ENCODE data around the gene GET4.

The GET4 gene

DNA sequence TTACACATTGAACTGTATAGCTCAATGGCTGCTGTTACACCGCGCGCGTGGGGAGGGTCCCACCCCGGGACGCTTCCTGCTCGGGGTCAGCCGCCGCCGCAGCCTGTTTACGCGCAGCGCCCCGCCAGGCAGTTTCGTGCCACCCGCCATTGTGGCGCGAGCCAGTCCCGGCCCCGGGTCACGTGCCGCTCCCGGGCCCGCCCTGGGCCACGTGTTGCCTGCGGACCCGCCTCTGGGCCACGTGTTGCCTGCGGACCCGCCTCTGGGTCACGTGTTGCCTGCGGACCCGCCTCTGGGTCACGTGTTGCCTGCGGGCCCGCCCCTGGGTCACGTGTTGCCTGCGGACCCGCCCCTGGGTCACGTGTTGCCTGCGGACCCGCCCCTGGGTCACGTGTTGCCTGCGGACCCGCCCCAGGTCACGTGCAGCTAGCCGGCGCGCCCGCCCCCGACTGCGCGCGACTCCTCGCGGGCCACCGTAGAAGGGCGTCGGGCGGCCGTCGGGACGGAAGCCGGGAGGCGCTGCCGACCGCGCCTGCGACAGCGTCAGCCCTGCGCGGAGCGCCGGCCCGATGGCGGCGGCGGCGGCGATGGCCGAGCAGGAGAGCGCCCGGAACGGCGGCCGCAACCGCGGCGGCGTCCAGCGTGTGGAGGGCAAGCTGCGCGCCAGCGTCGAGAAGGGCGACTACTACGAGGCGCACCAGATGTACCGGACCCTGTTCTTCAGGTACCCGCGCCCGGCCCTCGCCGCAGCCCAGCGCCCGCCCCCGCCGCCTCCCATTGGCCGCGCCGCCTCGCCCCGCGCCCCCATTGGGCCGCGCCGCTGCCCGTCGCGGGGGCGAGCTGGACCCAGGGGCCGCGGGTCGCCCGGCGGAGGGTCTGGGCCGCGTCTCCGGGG lies at the start of gene GET4:
TSS of gene GET4 (plus strand) at position 478 of the 895 bp plus-strand sequence. CDS start at position 570, 92 bp downstream.
- TF ChIP-seq POLR2A (IDR thresholded peaks at IDR 0.05; ENCODE audit: low read length) (peak; percentile 74), GATA1 (IDR thresholded peaks at IDR 0.05; ENCODE audit: low read depth, low read length) (no peak)
- DNase-seq, result peak; percentile 99

DNA sequence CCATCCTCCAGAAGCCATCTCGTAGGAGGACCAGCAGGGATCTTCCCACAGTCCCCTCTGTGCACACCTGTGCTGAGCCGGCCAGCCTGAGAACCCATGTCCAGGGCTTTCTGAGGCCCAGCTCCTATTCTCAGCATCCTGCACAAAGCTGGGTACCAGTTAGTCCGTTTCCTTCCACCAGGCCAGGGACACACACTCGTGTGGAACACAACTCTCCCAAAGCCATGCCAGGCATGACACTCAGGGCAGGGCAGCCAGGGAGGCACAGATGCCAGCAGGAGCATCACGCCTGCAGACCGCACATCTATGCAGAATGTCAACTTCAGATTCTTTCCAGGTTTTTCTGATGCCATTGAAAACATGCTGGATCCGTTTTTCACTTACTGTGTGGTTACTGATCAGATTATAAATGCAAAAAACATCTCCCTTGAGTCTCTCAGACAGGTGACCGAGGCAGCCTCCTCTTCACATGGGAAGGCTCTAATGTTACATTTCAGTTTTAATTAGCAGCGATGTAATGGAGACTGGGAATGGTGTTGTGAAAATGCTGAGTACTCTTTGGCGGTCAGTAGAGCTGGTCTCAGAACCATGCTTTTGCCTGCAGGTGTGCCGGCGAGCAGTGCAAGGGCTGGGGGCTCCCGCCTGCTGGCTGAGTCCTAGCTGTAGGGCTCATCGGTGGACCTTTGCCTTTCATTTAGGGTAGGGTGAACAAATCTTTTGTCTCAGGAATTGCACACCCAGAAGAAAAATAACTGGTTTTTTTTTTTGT lies 47.4 kb upstream of the GET4 start:
- no peak for DNase-seq
- no peak for TF ChIP-seq GATA1 (IDR thresholded peaks at IDR 0.05; ENCODE audit: low read depth, low read length)
- TF ChIP-seq POLR2A (IDR thresholded peaks at IDR 0.05; ENCODE audit: low read length), result no peak

- DNase-seq, result no peak
- TF ChIP-seq GATA1 (IDR thresholded peaks at IDR 0.05; ENCODE audit: low read depth, low read length), result no peak
Measured at GRCh38 chr7:830069-830468, 46.3 kb upstream of the GET4 start.

GRCh38 chr7:831596-832166 lies 44.7 kb upstream of the GET4 start:
- TF ChIP-seq GATA1 (IDR thresholded peaks at IDR 0.05; ENCODE audit: low read depth, low read length), result no peak
- no peak for TF ChIP-seq POLR2A (IDR thresholded peaks at IDR 0.05; ENCODE audit: low read length)
- peak; percentile 15 to 58 for DNase-seq

- no peak for TF ChIP-seq POLR2A (IDR thresholded peaks at IDR 0.05; ENCODE audit: low read length)
- TF ChIP-seq GATA1 (IDR thresholded peaks at IDR 0.05; ENCODE audit: low read depth, low read length), result no peak
- DNase-seq, result peak in 1 of 2 experiments; percentile 54
Measured at GRCh38 chr7:832167-832967, 44.0 kb upstream of the GET4 start, which contains the start of gene SUN1. SUN1 (plus strand) TSS chr7:832476; CDS start chr7:832525, 49 bp downstream.

DNA sequence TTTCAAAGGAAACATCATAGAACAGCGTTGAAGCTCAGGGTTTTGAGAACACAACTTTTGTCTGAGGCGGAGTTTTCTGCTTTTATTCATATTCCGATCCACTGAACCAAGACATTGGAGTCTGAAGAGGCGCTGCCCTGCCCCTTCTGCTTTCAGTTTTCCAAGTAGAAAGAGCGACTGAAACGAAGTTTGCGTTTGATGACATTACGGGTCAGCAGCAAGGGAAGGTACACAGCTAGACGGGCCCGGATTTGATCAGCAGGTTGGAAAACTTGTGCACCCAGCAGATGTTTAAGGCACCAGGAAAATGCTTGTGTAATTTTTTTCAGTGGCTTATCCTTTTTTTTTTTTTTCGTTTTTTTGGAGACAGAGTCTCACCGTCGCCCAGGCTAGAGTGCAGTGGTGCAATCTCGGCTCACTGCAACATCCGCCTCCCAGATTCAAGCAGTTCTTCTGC lies 43.4 kb upstream of the GET4 start:
- TF ChIP-seq POLR2A (IDR thresholded peaks at IDR 0.05; ENCODE audit: low read length), result no peak
- DNase-seq, result no peak

DNA sequence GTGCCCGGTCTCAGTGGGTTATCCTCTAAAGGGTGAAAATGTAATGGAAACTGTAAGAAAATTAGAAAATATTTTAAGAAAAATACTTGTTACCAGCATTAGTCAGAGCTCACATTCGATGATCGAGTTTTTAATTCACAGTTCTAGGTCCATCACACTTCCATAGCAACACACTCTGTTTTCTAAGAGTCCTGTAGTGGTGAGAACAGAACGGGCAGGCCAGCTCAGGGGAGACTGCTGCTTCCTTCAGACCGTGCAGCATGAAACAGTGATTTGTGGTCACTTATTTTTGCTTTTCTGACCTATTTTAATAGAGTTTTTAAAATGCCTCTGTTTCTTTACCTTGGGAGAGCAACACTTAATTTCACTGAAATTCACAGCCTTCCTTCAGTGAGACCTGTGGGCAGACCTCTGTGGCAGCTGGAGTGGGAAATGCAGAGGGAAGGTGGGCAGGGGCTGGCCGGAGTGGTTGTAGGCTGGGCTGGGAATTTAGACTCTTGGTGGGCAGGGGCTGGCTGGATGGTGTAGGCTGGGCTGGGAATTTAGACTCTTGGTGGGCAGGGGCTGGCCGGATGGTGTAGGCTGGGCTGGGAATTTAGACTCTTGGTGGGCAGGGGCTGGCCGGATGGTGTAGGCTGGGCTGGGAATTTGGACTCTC lies 42.6 kb upstream of the GET4 start:
- no peak for TF ChIP-seq POLR2A (IDR thresholded peaks at IDR 0.05; ENCODE audit: low read length)
- TF ChIP-seq GATA1 (IDR thresholded peaks at IDR 0.05; ENCODE audit: low read depth, low read length), result no peak
- no peak for DNase-seq

GRCh38 chr7:834277-834676 lies 42.1 kb upstream of the GET4 start:
- no peak for DNase-seq
- TF ChIP-seq POLR2A (IDR thresholded peaks at IDR 0.05; ENCODE audit: low read length), result no peak
- TF ChIP-seq GATA1 (IDR thresholded peaks at IDR 0.05; ENCODE audit: low read depth, low read length), result no peak

GRCh38 chr7:835021-835420 lies 41.3 kb upstream of the GET4 start:
- no peak for DNase-seq
- TF ChIP-seq POLR2A (IDR thresholded peaks at IDR 0.05; ENCODE audit: low read length) (no peak), GATA1 (IDR thresholded peaks at IDR 0.05; ENCODE audit: low read depth, low read length) (no peak)

GRCh38 chr7:835485-836401 lies 40.6 kb upstream of the GET4 start:
- TF ChIP-seq GATA1 (IDR thresholded peaks at IDR 0.05; ENCODE audit: low read depth, low read length) (no peak), POLR2A (IDR thresholded peaks at IDR 0.05; ENCODE audit: low read length) (no peak)
- no peak for DNase-seq

GRCh38 chr7:836429-836828 lies 39.9 kb upstream of the GET4 start:
- DNase-seq, result peak; percentile 43 to 53
- no peak for TF ChIP-seq POLR2A (IDR thresholded peaks at IDR 0.05; ENCODE audit: low read length)
- TF ChIP-seq GATA1 (IDR thresholded peaks at IDR 0.05; ENCODE audit: low read depth, low read length), result no peak

GRCh38 chr7:837001-837400 lies 39.4 kb upstream of the GET4 start:
- DNase-seq, result no peak
- TF ChIP-seq GATA1 (IDR thresholded peaks at IDR 0.05; ENCODE audit: low read depth, low read length), result no peak
- no peak for TF ChIP-seq POLR2A (IDR thresholded peaks at IDR 0.05; ENCODE audit: low read length)

All from erythroblast (primary cell).